ENCODE data around the gene METTL16. TPM values are rescaled to one million over a fixed set of nuclear protein-coding genes. Genes with fewer than 3 reads are reported as not detected.

The METTL16 gene
- total RNA-seq: 15.9 and 20.1 TPM in 2 replicates

GRCh38 chr17:2511462-2512369, at the start of gene METTL16:
METTL16 (minus strand) TSS chr17:2511888; CDS start chr17:2502331, 9,557 bp downstream.

GRCh38 chr17:2400877-2401425, 110.7 kb downstream of the METTL16 start, which contains the start of gene MNT:
MNT (minus strand) TSS chr17:2401060; CDS start chr17:2400712, 348 bp downstream.

Other genes with a start within 250 kb of the METTL16 start
- gene SMG6, start 208.1 kb downstream of the METTL16 start, total RNA-seq: 34.7 and 51.0 TPM in 2 replicates
- 20.8 and 22.1 TPM in 2 replicates for gene SRR, start 207.9 kb downstream of the METTL16 start, total RNA-seq
- gene TSR1, start 175.4 kb downstream of the METTL16 start, total RNA-seq: 67.0 and 95.7 TPM in 2 replicates
- 29.1 and 48.0 TPM in 2 replicates for gene SGSM2, start 174.4 kb downstream of the METTL16 start, total RNA-seq
- gene MNT, start 110.8 kb downstream of the METTL16 start, total RNA-seq: 11.1 and 13.5 TPM in 2 replicates
- 103 and 130 TPM in 2 replicates for gene PAFAH1B1, start 81.8 kb upstream of the METTL16 start, total RNA-seq
- gene CLUH, start 199.9 kb upstream of the METTL16 start, total RNA-seq: 45.1 and 55.6 TPM in 2 replicates
- gene CCDC92B, start 237.8 kb upstream of the METTL16 start, total RNA-seq: not detected in 2 replicates